Activated T-helper 17 cell treated with anti-CD3 and anti-CD28 coated beads, Interleukin-2, amount 50 U/mL, for 72 hours (primary cell): Measurements from ENCODE around the gene MPPE1. TPM values are rescaled to one million over a fixed set of nuclear protein-coding genes. Genes with fewer than 3 reads are reported as not detected.
"Not testable (repeated sequence)": the region's sequence is repeated elsewhere in the genome, so short reads cannot be mapped to it uniquely, and the experiment has no call there.

ENCODE experiments used
- ATAC-seq: fragments of 150-1000 bp; cut with Tn5 transposase; replicated peaks from 2 replicates; pipeline ENCODE4 v1.10.0; 2021; ENCODE audit warnings: mild to moderate bottlenecking, moderate library complexity
- H3K27ac Mint-ChIP-seq: one replicate; pipeline ENCODE4 v1.8.0; 2022; ENCODE audit warnings: mixed read lengths
- H3K27me3 Mint-ChIP-seq: one replicate; pipeline ENCODE4 v1.8.0; 2022; ENCODE audit warnings: mixed read lengths
- H3K36me3 Mint-ChIP-seq: one replicate; pipeline ENCODE4 v1.8.0; 2022; ENCODE audit warnings: low read depth, mild to moderate bottlenecking, mixed read lengths
- H3K4me1 Mint-ChIP-seq: one replicate; pipeline ENCODE4 v1.8.0; 2022; ENCODE audit warnings: mixed read lengths
- H3K4me3 Mint-ChIP-seq: one replicate; pipeline ENCODE4 v1.8.0; 2022; ENCODE audit warnings: mild to moderate bottlenecking, mixed read lengths
- H3K9me3 Mint-ChIP-seq: one replicate; pipeline ENCODE4 v1.8.0; 2022; ENCODE audit warnings: mixed read lengths
- total RNA-seq, 2 donors: library from RNA; stranded (reverse); gene quantifications; one replicate each; pipeline ENCODE4 v1.2.3, GENCODE V29; 2022

Gene MPPE1
- total RNA-seq, 2 donors from 2014 or later = 34.4 to 38.1 TPM

DNA sequence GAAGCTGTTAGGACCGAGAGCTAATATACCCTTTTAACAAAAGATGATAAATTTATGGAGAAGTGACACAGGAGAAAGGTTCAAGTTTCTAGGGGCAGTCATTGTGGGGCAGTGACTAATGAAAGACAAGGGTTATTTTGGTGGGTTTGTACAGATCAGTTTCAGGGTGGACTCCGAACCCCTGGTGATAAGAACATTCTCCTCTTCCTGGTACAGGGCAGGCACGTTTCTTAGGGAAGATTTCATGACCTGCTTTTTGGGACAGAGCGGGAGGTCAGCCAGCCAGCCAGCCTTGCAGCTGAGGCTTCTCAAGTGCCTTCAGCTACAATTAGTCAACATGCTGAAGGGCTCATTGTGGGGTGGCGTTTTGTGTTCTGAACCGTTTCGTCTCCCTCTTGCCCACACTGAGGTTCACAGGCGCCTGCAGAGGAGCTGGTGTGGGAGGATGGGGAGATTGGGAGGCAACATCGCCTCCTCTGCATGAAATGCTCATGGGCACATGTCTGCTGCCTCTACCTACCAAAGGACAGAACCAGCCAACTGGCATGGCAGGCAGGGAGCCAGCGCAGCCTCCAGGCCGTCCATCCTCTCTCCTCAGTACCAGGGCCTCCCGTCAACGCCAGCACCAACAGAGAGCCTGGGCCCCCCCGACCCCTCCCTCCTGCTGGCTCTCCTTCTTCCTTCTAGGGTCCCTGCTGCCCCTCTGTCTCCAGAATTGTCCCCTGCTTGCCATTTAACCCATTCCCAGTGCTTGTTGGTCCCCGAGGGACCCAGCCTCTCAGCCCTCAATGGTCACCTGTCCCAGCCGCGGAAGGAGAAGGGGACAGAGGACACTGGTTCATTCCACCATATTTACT lies 47.3 kb downstream of the MPPE1 start:
- no peaks in the 10 kb centered on the region for H3K27me3 Mint-ChIP-seq
- no peaks in the 10 kb centered on the region for H3K9me3 Mint-ChIP-seq
- no peak for ATAC-seq
- H3K36me3 Mint-ChIP-seq = no peaks in the 10 kb centered on the region
- peak overlapping the region; percentile 72 for H3K27ac Mint-ChIP-seq
- no peak overlapping the region for H3K4me3 Mint-ChIP-seq
- peaks cover 4% of the 10 kb centered on the region for H3K4me1 Mint-ChIP-seq

DNA sequence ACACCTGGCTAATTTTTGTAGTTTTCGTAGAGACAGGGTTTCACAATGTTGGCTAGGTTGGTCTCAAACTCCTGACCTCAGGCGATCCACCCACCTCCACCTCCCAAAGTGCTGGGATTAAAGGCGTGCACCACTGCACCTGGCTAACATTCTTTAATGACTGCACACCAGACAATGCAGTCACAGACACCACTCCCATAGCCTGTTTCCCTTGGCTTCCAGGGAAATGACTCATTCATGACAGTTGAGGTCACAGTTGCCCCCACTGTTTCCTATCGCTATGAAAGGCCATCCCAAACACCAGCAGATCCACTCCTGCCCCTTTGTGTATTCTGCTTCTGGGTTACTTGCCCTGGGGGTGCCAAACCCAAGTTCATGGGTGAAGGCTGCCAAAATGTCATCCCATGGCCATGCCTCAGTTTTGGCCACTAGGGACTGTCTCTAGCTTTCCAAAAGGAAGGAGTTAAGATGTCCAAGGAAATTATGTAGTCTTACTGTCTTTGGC lies 48.2 kb downstream of the MPPE1 start:
- peak; percentile 34 for ATAC-seq
- Mint-ChIP-seq H3K4me1 (peaks cover 4% of the 10 kb centered on the region), H3K27ac (peak overlapping the region; percentile 72), H3K36me3 (peaks cover 6% of the 10 kb centered on the region), H3K27me3 (no peaks in the 10 kb centered on the region), H3K9me3 (no peaks in the 10 kb centered on the region), H3K4me3 (no peak overlapping the region)

DNA sequence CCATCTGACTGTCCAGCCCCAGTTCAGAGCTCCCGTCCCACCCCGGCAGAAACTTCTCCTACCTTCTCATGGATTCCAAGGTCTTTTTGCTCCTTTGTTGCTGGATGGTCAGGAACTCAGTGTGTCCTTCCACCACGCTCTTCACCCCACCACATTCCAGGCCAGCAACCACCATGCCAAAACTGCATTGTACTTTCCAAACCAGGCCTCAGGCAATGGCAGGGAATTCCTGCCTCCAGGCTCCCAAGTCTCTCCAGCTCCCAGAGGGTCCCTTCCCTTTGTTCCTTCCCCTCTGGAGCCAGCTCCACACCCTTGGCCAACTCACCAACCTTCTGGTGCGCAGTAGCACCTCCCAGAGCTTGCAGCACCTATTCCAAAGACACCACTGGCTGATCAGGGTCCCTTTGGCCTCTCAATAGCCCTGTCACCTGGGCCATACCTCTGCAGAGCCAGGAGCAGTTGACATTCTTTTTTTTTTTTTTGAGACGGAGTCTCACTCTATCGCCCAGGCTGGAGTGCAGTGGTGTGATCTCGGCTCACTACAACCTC lies 48.8 kb downstream of the MPPE1 start:
- Mint-ChIP-seq H3K9me3 (no peaks in the 10 kb centered on the region), H3K36me3 (peaks cover 12% of the 10 kb centered on the region), H3K27ac (no peak overlapping the region), H3K4me3 (no peak overlapping the region), H3K4me1 (peaks cover 4% of the 10 kb centered on the region), H3K27me3 (no peaks in the 10 kb centered on the region)
- no peak for ATAC-seq

DNA sequence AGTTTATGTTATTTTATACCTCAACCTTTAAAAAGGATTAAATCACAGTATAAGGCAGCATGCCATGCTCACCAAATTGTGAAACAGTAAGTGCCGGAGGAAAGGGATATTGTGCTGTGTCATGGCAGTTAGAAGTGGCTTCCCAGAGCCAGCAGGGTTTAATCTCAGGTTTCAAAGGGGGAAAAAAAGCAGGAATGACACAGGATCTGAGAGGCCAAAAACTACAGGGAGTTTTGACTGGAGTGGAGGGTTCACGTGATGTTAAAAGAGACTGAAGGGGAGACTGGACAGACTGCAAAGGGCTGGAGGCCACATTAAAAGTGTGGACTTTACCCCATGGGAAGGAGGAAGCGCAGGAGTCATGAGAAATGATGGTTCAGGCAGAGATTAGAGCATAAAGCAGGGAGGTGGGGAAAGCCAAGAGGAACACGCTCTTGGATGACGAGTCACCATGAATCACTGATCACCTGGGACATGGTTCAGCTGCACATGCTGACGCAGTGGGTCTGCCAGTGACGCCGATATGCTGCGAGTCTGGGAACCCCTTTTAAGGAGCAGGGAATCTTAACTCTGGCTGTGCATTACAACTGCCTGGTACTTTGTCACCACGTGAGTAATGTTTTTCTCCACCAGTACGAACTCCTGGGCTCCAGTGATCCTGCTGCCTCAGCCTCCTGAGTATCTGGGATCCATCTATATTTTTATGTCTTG lies 50.8 kb downstream of the MPPE1 start:
- Mint-ChIP-seq H3K4me3 (no peak overlapping the region), H3K9me3 (no peaks in the 10 kb centered on the region), H3K27me3 (no peaks in the 10 kb centered on the region), H3K4me1 (peaks cover 5% of the 10 kb centered on the region), H3K36me3 (peaks cover 19% of the 10 kb centered on the region), H3K27ac (peak overlapping the region; percentile 79)
- no peak for ATAC-seq

DNA sequence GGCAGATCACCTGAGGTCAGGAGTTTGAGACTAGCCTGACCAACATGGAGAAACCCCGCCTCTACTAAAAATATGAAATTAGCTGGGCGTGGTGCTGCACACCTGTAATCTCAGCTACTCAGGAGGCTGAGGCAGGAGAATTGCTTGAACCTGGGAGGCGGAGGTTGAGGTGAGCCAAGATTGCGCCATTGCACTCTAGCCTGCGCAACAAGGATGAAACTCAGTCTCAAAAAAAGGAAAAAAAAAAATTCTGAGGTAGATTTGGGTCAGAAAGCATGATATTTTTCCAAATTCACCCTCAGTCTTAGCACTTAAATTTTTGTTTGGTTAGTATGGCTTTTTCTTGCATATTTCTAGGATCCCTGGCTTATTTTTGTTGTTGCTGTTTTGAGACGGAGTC lies 53.6 kb downstream of the MPPE1 start:
- H3K4me3 Mint-ChIP-seq, H3K9me3 Mint-ChIP-seq, ATAC-seq, H3K27me3 Mint-ChIP-seq, H3K27ac Mint-ChIP-seq: not testable (repeated sequence)
- Mint-ChIP-seq H3K36me3 (peaks cover 36% of the 10 kb centered on the region), H3K4me1 (peaks cover 14% of the 10 kb centered on the region)

DNA sequence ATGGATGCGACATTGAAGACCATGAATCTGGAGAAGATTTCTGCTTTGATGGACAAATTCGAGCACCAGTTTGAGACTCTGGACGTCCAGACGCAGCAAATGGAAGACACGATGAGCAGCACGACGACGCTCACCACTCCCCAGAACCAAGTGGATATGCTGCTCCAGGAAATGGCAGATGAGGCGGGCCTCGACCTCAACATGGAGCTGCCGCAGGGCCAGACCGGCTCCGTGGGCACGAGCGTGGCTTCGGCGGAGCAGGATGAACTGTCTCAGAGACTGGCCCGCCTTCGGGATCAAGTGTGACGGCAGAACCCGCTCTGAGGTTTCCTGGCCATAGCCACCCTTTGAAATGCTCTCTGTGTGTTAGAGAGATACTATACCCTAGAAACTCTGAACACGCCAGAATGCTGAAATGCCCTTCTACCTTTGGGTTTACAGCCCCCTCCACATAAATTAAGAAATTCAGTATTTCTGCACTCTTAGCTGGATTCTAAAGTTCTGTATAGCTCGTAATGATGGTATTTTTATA lies 56.2 kb downstream of the MPPE1 start:
- Mint-ChIP-seq H3K36me3 (peaks cover 36% of the 10 kb centered on the region), H3K4me1 (peaks cover 10% of the 10 kb centered on the region), H3K9me3 (no peaks in the 10 kb centered on the region), H3K27ac (peak overlapping the region; percentile 98), H3K27me3 (no peaks in the 10 kb centered on the region), H3K4me3 (peak overlapping the region; percentile 96)
- peak; percentile 43 for ATAC-seq

DNA sequence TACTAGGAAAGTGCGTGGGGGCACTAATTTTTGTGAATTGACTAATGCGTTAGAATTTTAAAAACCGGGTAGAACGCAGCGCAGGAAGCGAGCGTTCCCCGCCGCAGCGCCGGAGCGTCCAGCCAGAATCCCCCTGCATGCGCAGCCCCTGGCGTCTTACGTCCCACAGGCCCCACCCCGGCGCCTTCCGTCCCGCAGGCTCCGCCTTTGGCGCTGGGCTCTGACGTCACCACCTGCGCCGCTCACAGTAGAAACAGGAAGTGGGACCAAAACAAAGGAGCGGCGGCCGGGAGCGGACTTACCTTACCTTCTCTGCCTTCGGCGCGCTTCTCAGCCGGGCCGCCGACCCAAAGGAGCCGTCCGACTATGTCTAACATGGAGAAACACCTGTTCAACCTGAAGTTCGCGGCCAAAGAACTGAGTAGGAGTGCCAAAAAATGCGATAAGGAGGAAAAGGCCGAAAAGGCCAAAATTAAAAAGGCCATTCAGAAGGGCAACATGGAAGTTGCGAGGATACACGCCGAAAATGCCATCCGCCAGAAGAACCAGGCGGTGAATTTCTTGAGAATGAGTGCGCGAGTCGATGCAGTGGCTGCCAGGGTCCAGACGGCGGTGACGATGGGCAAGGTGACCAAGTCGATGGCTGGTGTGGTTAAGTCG lies 56.8 kb downstream of the MPPE1 start, which contains the start of gene CHMP1B:
Gene CHMP1B, plus strand, starts transcription at position 268 of the 660 bp plus-strand sequence. Its CDS starts 99 bp downstream, at position 367.
- Mint-ChIP-seq H3K27ac (peak within 1 kb of the TSS; percentile 98), H3K9me3 (no peaks in the 10 kb centered on the region), H3K4me3 (peak within 1 kb of the TSS; percentile 96), H3K4me1 (peaks cover 10% of the 10 kb centered on the region), H3K27me3 (no peaks in the 10 kb centered on the region), H3K36me3 (peaks cover 36% of the 10 kb centered on the region)
- peak; percentile 98 for ATAC-seq

DNA sequence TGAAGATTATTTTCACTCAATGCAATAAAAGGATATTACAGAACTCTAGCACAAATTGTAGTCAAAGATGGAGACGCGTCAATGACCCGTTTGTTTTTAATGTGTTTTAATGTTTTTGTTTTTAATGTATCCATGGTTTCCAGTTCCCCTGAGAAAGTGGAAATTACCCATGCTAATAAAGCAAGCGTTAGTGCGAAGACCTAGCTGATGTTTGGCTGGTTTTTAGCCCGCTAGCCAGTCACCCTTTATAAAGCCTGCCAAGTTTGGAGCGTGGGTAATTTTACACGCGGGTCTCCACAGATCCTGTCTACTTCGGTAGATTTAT lies 57.3 kb downstream of the MPPE1 start:
- peak overlapping the region; percentile 96 for H3K4me3 Mint-ChIP-seq
- peaks cover 10% of the 10 kb centered on the region for H3K4me1 Mint-ChIP-seq
- peak overlapping the region; percentile 98 for H3K27ac Mint-ChIP-seq
- H3K36me3 Mint-ChIP-seq = peaks cover 36% of the 10 kb centered on the region
- peak; percentile 31 for ATAC-seq
- no peaks in the 10 kb centered on the region for H3K27me3 Mint-ChIP-seq
- no peaks in the 10 kb centered on the region for H3K9me3 Mint-ChIP-seq

DNA sequence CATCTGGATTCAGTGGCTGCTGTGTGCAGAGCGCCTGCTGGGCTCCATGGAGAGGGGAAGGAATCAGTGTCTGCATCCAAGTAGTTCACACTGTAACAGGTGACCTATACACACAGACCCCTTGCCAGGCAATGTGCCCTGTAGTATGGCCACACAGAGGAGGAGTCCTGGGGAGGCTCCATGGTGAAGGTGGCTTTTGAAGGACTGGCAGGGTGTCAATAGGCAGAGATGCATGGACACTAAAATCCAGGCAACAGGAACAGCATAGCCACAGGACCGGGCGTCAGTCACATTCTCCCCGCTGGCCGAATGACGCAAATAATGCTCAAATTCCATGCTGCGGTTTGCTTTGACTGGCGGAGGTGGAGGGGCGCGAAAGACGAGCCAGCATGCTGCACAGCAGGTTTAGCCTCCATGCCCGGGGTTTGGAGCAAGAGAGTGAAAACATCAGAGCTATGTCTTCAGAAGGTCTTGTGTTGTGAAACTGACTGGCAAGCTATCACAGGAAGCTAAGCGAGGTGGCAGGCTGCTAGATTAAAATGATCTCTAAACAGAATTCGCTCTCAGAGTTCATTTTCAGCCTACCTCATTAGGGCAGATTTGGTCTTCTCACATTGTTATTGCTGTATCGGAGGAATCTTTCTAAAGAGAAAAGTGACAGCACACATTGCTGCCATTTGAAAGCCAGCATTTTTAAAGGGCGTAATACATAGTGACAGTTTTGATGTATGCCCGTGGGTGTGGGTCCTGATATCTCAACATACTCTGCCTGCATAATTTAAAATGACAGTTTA lies 58.1 kb downstream of the MPPE1 start:
- Mint-ChIP-seq H3K36me3 (peaks cover 30% of the 10 kb centered on the region), H3K4me1 (peaks cover 10% of the 10 kb centered on the region), H3K9me3 (no peaks in the 10 kb centered on the region), H3K27me3 (no peaks in the 10 kb centered on the region), H3K4me3 (peak overlapping the region; percentile 96), H3K27ac (peak overlapping the region; percentile 98)
- peak; percentile 23 for ATAC-seq

DNA sequence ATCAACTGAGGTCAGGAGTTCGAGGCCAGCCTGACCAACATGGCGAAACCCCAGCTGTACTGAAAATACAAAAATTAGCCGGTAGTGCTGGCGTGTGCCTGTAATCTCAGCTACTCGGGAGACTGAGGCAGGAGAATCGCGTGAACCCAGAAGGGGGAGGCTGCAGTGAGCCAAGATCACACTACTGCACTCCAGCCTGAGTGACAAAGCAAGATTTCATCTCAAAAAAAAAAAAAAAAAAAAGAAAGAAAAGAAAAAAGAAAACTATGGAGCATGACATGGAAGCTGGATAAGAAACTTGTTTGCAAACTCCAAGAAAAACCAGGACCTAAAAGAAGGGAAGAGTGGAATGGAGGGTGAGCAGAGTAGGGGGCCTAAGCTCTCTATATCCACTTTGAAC lies 58.8 kb downstream of the MPPE1 start:
- no peaks in the 10 kb centered on the region for H3K9me3 Mint-ChIP-seq
- ATAC-seq = no peak
- H3K4me1 Mint-ChIP-seq = peaks cover 10% of the 10 kb centered on the region
- H3K27me3 Mint-ChIP-seq = no peaks in the 10 kb centered on the region
- peaks cover 23% of the 10 kb centered on the region for H3K36me3 Mint-ChIP-seq
- H3K27ac Mint-ChIP-seq = peak overlapping the region; percentile 98
- peak overlapping the region; percentile 96 for H3K4me3 Mint-ChIP-seq

DNA sequence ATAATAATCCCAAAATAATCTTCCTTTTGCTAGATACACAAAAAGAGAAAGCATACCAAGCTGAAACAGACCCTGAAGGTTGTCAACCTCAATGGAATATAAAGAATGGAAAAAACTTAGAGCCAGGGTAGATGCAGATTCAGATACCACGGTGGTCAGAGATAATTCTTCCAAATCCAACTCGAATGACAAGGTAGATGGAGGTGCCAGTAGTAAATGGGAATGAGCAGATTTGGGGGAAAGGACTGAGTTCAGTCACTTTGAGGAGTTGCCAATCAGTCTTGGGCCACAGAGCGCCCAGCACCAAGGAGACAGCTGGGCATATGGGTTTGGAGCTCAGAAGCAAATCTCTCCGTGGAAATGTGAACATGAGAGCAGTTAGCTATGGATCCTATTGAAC lies 60.3 kb downstream of the MPPE1 start:
- Mint-ChIP-seq H3K9me3 (no peaks in the 10 kb centered on the region), H3K4me1 (peaks cover 10% of the 10 kb centered on the region), H3K4me3 (no peak overlapping the region), H3K27me3 (no peaks in the 10 kb centered on the region), H3K27ac (no peak overlapping the region), H3K36me3 (peaks cover 18% of the 10 kb centered on the region)
- no peak for ATAC-seq

DNA sequence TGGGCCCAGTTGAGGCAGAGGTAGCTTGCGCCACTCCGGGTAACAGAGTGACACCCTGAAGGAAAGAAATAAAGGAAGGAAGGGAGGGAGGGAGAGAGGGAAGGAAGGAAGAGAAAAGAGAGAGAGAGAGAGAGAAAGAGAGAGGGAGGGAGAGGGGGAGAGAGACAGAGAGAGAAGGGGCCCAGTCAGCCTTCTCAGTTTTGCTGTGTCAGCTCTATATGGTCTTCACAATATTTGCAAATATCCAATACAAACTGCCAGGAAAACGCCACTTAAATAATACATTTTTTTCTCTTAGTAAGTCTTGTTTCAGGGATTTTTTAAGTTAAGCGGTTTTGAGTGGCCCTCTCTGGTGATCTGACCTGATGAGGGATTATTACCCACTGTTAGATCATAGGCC lies 62.5 kb downstream of the MPPE1 start:
- ATAC-seq = no peak
- Mint-ChIP-seq H3K9me3 (no peaks in the 10 kb centered on the region), H3K36me3 (no peaks in the 10 kb centered on the region), H3K4me3 (no peak overlapping the region), H3K27me3 (no peaks in the 10 kb centered on the region), H3K27ac (no peak overlapping the region), H3K4me1 (peaks cover 5% of the 10 kb centered on the region)

DNA sequence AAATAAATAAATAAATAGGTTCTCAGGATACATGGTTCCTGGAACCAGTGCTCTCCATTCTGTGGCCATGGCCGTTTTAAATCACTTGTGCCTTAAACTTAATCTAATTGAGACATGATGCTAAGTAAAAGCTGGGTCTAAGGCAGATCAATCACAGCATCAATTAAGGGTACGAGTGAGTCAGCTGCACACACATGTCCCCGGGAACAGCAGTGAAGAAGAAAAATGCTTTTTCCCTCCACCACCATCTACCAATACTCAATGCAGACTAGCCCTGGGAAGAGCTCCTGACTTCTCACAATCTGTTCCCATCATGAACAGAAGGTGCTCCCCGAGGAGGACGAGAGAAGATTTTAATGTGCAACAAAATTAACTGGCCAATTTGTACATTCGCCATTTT lies 63.7 kb downstream of the MPPE1 start:
- Mint-ChIP-seq H3K36me3 (no peaks in the 10 kb centered on the region), H3K4me3 (no peak overlapping the region), H3K9me3 (no peaks in the 10 kb centered on the region), H3K4me1 (no peaks in the 10 kb centered on the region), H3K27ac (no peak overlapping the region), H3K27me3 (no peaks in the 10 kb centered on the region)
- no peak for ATAC-seq
